Measurements from ENCODE around the gene LHFPL3. TPM values are rescaled to one million over a fixed set of nuclear protein-coding genes. Genes with fewer than 3 reads are reported as not detected.

LHFPL3 gene
- total RNA-seq, 4 donors from 2014 or later, result not detected

DNA sequence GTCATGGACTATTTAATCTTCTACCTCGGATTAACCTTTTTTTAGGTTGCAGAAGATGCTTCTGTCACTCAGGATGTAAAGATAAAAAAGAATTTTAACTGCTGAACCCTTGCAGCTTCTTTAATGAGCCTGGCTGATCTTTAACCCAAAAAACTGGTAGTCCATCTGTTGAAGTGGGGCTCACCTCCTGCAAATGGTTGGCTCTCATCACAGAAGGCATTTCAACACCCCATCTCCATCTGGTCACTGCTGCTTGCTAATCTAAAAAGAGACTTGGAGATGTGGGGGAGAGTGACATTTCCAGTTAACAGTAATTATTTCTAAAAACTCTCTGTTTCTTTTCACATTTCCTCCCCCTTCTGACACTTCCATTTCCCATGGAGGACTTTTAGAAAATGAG lies 208.6 kb downstream of the LHFPL3 start:
- 5 to 15% methylated on average over 1 of the region's 1 CpG for WGBS, 2 donors
- H3K4me1 ChIP-seq, result no peaks in the 10 kb centered on the region
- no peaks in the 10 kb centered on the region for H3K27me3 ChIP-seq
- DNase-seq, result no peak
- no peak overlapping the region for H3K4me3 ChIP-seq
- H3K9me3 ChIP-seq, result no peaks in the 10 kb centered on the region
- no peak overlapping the region for H3K27ac ChIP-seq
- intact Hi-C loops (cut with DNase I), result no loop called here
- H3K36me3 ChIP-seq, result no peaks in the 10 kb centered on the region
- TF ChIP-seq POLR2A (IDR thresholded peaks at IDR 0.05), result no peak
- TF ChIP-seq, protein P1, sequence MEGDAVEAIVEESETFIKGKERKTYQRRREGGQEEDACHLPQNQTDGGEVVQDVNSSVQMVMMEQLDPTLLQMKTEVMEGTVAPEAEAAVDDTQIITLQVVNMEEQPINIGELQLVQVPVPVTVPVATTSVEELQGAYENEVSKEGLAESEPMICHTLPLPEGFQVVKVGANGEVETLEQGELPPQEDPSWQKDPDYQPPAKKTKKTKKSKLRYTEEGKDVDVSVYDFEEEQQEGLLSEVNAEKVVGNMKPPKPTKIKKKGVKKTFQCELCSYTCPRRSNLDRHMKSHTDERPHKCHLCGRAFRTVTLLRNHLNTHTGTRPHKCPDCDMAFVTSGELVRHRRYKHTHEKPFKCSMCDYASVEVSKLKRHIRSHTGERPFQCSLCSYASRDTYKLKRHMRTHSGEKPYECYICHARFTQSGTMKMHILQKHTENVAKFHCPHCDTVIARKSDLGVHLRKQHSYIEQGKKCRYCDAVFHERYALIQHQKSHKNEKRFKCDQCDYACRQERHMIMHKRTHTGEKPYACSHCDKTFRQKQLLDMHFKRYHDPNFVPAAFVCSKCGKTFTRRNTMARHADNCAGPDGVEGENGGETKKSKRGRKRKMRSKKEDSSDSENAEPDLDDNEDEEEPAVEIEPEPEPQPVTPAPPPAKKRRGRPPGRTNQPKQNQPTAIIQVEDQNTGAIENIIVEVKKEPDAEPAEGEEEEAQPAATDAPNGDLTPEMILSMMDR (IDR thresholded peaks at IDR 0.05), result no peak

DNA sequence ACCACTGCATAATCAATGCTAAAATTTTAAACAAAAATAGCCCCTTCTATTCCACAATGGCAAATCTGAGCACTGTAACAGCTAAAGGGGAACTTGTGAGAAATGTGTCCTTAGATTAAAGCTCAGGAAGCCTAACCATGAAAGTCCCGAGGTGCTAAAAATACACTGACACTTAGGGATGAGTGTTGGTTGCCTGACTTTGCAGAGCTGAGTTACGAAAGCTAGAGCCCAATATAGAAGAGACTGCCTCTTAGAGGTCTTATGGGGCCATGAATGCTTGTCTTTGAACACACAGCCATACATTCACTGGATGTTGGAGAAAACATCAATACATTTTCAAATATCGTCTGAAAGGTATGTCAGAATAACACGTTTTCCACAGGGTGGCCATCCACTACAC lies 209.7 kb downstream of the LHFPL3 start:
- 50 to 67% methylated on average over 4 of the region's 4 CpGs for WGBS, 2 donors
- Histone ChIP-seq H3K36me3 (no peaks in the 10 kb centered on the region), H3K27me3 (no peaks in the 10 kb centered on the region), H3K4me3 (no peak overlapping the region), H3K27ac (no peak overlapping the region), H3K4me1 (no peaks in the 10 kb centered on the region), H3K9me3 (no peaks in the 10 kb centered on the region)
- TF ChIP-seq, protein P1 (IDR thresholded peaks at IDR 0.05), result no peak
- TF ChIP-seq POLR2A (IDR thresholded peaks at IDR 0.05), result no peak
- DNase-seq, result no peak
- intact Hi-C loops (cut with DNase I), result no loop called here

DNA sequence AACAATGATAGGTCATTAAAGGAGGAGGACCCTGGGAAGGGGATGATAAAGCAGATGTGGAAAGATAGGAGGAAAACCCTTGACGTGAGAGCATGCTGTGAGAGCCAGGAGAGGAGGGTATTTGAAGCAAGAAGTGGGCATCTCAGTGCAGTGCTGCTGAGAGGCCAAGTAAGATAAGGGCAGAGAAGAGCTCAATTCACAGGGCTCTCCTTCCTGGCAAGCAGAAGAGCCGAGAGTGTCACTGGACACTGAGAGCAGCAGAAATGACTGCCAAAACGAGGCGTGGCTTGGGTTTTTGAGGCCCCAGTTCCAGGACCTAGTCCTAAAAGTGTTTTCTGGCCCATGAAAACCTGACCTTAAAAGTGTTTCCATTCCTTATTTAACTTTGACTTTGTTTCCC lies 213.5 kb downstream of the LHFPL3 start:
- TF ChIP-seq POLR2A (IDR thresholded peaks at IDR 0.05), result no peak
- TF ChIP-seq, protein P1 (IDR thresholded peaks at IDR 0.05), result no peak
- WGBS, 2 donors, result 41 to 48% methylated on average over 4 of the region's 4 CpGs
- no peak for DNase-seq
- Histone ChIP-seq H3K27ac (no peak overlapping the region), H3K9me3 (no peaks in the 10 kb centered on the region), H3K36me3 (no peaks in the 10 kb centered on the region), H3K27me3 (no peaks in the 10 kb centered on the region), H3K4me1 (no peaks in the 10 kb centered on the region), H3K4me3 (no peak overlapping the region)
- intact Hi-C loops (cut with DNase I), result no loop called here

DNA sequence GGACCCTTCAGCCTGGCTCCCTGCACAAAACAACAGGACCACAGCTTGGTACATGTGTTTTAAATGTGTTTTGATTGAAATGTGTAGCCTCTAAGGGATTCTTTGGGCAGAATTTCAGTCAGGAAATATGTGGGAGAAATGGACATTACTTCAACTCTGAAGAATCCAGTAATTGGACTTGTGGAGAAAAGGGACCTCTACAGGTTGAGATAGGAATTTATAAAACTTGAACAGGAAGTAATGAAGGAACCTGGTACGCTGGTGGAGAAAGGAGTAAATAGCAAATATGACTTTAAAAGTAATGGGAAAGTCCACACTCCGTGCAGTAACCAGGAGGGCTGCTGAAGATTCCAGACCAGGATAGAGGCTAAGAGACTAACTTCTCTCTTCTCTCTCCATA lies 220.5 kb downstream of the LHFPL3 start:
- no peak for DNase-seq
- TF ChIP-seq POLR2A (IDR thresholded peaks at IDR 0.05), result no peak
- TF ChIP-seq, protein P1 (IDR thresholded peaks at IDR 0.05), result no peak
- intact Hi-C loops (cut with DNase I), result no loop called here
- H3K27me3 ChIP-seq, result no peaks in the 10 kb centered on the region
- WGBS, 2 donors, result 35 to 52% methylated on average over 2 of the region's 2 CpGs
- no peaks in the 10 kb centered on the region for H3K9me3 ChIP-seq
- H3K4me3 ChIP-seq, result no peak overlapping the region
- no peaks in the 10 kb centered on the region for H3K36me3 ChIP-seq
- H3K27ac ChIP-seq, result no peak overlapping the region
- H3K4me1 ChIP-seq, result no peaks in the 10 kb centered on the region

DNA sequence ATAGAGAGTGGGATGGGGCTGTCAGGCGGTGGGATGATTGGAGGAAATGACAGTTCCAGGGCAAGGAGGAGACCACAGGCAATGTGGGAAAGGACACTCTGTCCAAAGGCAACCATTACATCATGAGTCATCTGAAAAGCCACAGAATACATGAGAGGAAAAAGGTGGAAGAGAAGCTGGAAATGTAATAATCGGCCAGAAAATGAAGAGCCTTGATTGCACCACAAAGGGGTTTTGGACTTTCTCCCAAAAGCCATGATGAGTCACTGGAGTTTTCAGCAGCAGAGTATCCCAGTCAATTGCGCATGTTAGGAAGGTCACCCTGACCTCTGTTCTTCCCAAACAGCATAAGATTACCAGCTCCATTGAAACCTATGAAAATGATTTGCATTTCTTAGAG lies 222.0 kb downstream of the LHFPL3 start:
- no peaks in the 10 kb centered on the region for H3K36me3 ChIP-seq
- no peaks in the 10 kb centered on the region for H3K4me1 ChIP-seq
- intact Hi-C loops (cut with DNase I), result no loop called here
- DNase-seq, result no peak
- no peaks in the 10 kb centered on the region for H3K27me3 ChIP-seq
- WGBS, 2 donors, result 71 to 79% methylated on average over 3 of the region's 3 CpGs
- H3K27ac ChIP-seq, result no peak overlapping the region
- TF ChIP-seq, protein P1 (IDR thresholded peaks at IDR 0.05), result no peak
- TF ChIP-seq POLR2A (IDR thresholded peaks at IDR 0.05), result no peak
- no peaks in the 10 kb centered on the region for H3K9me3 ChIP-seq
- H3K4me3 ChIP-seq, result no peak overlapping the region

All from esophagus squamous epithelium (tissue), 5 donors.